Tibial nerve (tissue), 4 donors: Measurements from ENCODE around the gene NOVA2. TPM values are rescaled to one million over a fixed set of nuclear protein-coding genes. Genes with fewer than 3 reads are reported as not detected.

ENCODE experiments used
- DNase-seq, 2 donors: peaks; one replicate each; pipeline ENCODE4 v3.0.0-alpha.2; 2019; ENCODE audit warnings: low spot score in 2 of 2
- H3K27ac ChIP-seq, 4 donors: fragments of 200-600 bp; sonication (generic) in 3 of 4; one replicate each; pipeline ENCODE4 v1.5.1; 2017 to 2019; ENCODE audit warnings: mild to moderate bottlenecking in 1 of 4
- H3K27me3 ChIP-seq, 2 donors: fragments of 200-600 bp; sonication (generic) in 1 of 2; one replicate each; pipeline versions ENCODE4 v1.5.1 to v1.6.0; 2017 to 2019
- H3K36me3 ChIP-seq, 3 donors: fragments of 200-600 bp; sonication (generic); one replicate each; pipeline ENCODE4 v1.5.1; 2018 to 2019
- H3K4me1 ChIP-seq, 4 donors: fragments of 200-600 bp; sonication (generic) in 3 of 4; one replicate each; pipeline ENCODE4 v1.5.1; 2017 to 2019
- H3K4me3 ChIP-seq, 4 donors: fragments of 200-600 bp; sonication (generic) in 3 of 4; one replicate each; pipeline ENCODE4 v1.5.1; 2017 to 2019; ENCODE audit warnings: mild to moderate bottlenecking in 1 of 4, moderate library complexity in 1 of 4
- H3K9me3 ChIP-seq, 4 donors: fragments of 200-600 bp; sonication (generic) in 3 of 4; one replicate each; pipeline ENCODE4 v1.5.1; 2017 to 2019
- EP300 ChIP-seq, 2 donors: sonication (generic); formaldehyde crosslinking; IDR thresholded peaks; one replicate each; pipeline ENCODE4 v1.6.1; 2017; ENCODE audit warnings: antibody characterized with exemption in 2 of 2, mild to moderate bottlenecking in 1 of 2
- POLR2A ChIP-seq, 2 donors: fragments of 450-650 bp; IDR thresholded peaks; one replicate each; pipeline ENCODE4 v1.6.1; 2017; ENCODE audit warnings: antibody characterized with exemption in 2 of 2, mild to moderate bottlenecking in 2 of 2, moderate library complexity in 2 of 2
- WGBS, 2 donors: methylation state at CpG; one replicate each; pipeline ENCODE4 v1.1.5; 2018; 5-methylcytosine and 5-hydroxymethylcytosine counted together
- total RNA-seq, 4 donors: library from RNA; depleted of rRNA; stranded (reverse); fragments of >200 nt; gene quantifications; one replicate each; pipeline ENCODE4 v1.1.0, GENCODE V29; 2016
- TF ChIP-seq, protein P1 (sequence below), 5 experiments: fragments of 200-600 bp in 3 of 5; fragments of 450-650 bp in 2 of 5; sonication (generic) in 3 of 5; IDR thresholded peaks; one replicate each; pipeline ENCODE4 v1.5.1; 2016 to 2019; ENCODE audit warnings: antibody characterized with exemption in 5 of 5, mild to moderate bottlenecking in 3 of 5, moderate library complexity in 2 of 5

The NOVA2 gene
- total RNA-seq, 4 donors from 2014 or later = 1.5 to 6.9 (median 1.7) TPM

DNA sequence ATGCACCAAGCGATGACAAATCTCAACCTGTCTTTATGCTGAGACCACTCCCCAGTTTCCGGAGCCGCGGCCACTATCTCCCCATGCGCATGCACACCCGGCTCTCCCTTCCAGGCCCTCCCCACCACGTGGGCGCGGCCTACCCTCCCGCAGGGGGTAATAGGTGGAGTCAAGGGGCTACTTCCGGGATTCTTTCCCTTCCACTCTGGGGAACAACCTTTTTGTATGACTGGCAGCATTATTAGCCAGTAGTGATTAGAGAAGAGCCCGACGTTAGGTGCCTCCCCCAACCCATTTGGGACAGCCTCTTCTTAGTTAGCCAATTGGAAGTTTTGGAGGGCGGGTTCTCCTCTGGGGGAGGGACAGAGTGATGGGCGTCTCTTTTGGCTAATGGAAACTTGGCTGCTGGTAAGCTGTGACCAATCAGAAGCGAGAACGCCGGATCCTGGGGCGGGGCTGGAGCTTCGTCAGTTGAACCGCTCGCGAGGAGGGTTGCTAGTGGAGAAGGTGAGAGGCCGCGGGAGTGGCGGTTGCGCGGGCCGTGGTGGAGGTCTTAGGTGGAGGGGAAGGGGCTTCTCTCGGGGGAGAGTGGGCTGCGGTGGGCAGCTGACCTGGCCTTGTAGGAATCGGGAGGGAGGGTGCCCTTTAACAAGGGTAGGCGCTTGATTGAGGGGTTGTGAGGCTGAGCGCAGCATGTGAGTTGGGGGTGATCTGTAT lies 21.5 kb upstream of the NOVA2 start, which contains the start of gene CCDC61:
Gene CCDC61 (plus strand): TSS at position 470 of the 717 bp plus-strand sequence. CDS start 7,552 bp downstream, outside the sequence.
- Histone ChIP-seq H3K27ac (peak within 1 kb of the TSS in 3 of 4 donors; percentile 82 to 86 (median 83)), H3K4me3 (peak within 1 kb of the TSS; percentile 48 to 83 (median 70)), H3K27me3 (peaks cover 0 to 22% of the 10 kb centered on the region in 2 donors), H3K9me3 (no peaks in the 10 kb centered on the region), H3K36me3 (peaks cover 0 to 13% (median 0%) of the 10 kb centered on the region in 3 donors), H3K4me1 (peaks cover 0 to 28% (median 12%) of the 10 kb centered on the region in 4 donors)
- TF ChIP-seq, protein P1, sequence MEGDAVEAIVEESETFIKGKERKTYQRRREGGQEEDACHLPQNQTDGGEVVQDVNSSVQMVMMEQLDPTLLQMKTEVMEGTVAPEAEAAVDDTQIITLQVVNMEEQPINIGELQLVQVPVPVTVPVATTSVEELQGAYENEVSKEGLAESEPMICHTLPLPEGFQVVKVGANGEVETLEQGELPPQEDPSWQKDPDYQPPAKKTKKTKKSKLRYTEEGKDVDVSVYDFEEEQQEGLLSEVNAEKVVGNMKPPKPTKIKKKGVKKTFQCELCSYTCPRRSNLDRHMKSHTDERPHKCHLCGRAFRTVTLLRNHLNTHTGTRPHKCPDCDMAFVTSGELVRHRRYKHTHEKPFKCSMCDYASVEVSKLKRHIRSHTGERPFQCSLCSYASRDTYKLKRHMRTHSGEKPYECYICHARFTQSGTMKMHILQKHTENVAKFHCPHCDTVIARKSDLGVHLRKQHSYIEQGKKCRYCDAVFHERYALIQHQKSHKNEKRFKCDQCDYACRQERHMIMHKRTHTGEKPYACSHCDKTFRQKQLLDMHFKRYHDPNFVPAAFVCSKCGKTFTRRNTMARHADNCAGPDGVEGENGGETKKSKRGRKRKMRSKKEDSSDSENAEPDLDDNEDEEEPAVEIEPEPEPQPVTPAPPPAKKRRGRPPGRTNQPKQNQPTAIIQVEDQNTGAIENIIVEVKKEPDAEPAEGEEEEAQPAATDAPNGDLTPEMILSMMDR (IDR thresholded peaks at IDR 0.05) = no peak
- TF ChIP-seq EP300 (IDR thresholded peaks at IDR 0.05) (peak; percentile 82 to 88), POLR2A (IDR thresholded peaks at IDR 0.05) (peak; percentile 72 to 81)
- DNase-seq = peak; percentile 92 to 97
- 1% methylated on average over 33 to 34 of the region's 34 CpGs for WGBS, 2 donors

DNA sequence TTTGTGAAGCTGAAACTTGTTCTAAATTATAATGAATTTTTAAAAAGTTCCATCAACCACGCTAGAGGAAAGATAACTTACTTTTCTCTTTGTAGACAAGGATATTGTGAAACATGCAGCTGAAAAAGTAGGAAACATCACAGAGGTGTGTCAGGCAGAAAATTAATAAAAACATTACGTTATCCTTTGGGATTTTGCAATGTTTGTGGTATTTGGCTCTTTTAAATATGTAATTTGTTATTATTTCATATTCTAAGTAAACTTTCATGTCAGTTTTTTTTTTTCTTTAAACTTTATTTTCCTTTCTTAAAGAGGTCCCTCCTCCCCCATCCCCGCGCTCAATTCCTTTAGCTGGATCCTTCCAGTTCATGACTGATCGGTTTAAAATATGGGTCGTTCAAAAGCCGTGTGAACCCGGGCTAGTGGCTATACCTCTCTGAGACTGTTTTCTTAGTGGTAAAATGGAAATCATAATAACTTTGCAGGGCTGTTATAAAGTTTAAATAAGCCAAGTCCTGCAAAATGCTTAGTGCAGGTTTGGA lies 20.9 kb upstream of the NOVA2 start:
- Histone ChIP-seq H3K27ac (peak overlapping the region in 2 of 4 donors; percentile 54 to 72), H3K9me3 (no peaks in the 10 kb centered on the region), H3K27me3 (peaks cover 0 to 21% of the 10 kb centered on the region in 2 donors), H3K36me3 (peaks cover 0 to 13% (median 0%) of the 10 kb centered on the region in 3 donors), H3K4me1 (peaks cover 0 to 22% (median 9%) of the 10 kb centered on the region in 4 donors), H3K4me3 (peak overlapping the region; percentile 28 to 83 (median 66))
- peak in 1 of 2 donors; percentile 31 for DNase-seq
- no peak for TF ChIP-seq EP300 (IDR thresholded peaks at IDR 0.05)
- TF ChIP-seq, protein P1 (IDR thresholded peaks at IDR 0.05) = no peak
- no peak for TF ChIP-seq POLR2A (IDR thresholded peaks at IDR 0.05)
- 8% methylated on average over 8 of the region's 8 CpGs for WGBS, 2 donors

DNA sequence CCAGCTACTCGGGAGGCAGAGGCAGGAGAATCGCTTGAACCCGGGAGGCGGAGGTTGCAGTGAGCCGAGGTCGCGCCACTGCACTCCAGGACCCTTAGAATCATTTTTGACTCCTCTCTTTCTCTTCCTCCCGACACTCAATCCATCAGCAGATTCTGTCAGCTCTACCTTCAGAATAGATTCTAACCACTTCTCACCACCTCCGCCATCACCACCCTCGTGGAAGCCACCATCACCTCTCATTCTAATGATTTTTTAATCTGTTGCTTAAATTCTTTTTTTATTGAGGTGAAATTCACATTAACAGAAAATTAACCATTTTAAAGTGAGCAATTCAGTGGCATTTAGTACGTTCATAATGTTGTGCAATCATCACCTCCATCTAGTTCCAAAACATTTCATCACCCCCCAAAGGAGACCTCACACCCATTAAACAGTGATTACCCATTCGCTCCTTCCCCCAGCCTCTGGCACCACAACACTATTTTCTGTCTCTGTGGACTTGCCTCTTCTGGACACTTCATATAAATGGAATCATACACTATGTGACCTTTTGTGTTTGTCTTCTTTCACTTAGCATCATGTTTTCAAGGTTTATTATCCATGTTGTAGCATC lies 16.6 kb upstream of the NOVA2 start:
- H3K27ac ChIP-seq = no peak overlapping the region
- TF ChIP-seq EP300 (IDR thresholded peaks at IDR 0.05) = peak in 1 of 2 donors; percentile 65
- TF ChIP-seq, protein P1 (IDR thresholded peaks at IDR 0.05) = no peak

DNA sequence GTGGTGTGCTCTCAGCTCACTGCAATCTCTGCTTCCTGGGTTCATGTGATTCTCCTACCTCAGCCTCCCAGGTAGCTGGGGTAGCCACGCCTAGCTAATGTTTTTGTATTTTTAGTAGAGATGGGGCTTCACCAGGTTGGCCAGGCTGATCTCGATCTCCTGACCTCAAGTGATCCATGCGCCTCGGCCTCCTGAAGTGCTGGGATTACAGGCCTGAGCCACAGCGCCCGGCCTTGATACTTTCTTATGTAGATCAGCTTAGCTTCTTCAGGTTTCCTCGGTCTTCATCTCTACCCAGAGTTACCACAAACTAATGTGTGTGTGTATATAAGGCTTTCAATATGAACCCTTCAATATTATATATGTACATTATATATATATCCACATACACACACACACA lies 11.7 kb upstream of the NOVA2 start:
- 72 to 82% methylated on average over 7 of the region's 7 CpGs for WGBS, 2 donors
- Histone ChIP-seq H3K36me3 (no peaks in the 10 kb centered on the region), H3K27me3 (peaks cover 0 to 41% of the 10 kb centered on the region in 2 donors), H3K27ac (no peak overlapping the region), H3K9me3 (no peaks in the 10 kb centered on the region), H3K4me1 (no peaks in the 10 kb centered on the region), H3K4me3 (no peak overlapping the region)
- no peak for TF ChIP-seq POLR2A (IDR thresholded peaks at IDR 0.05)
- no peak for TF ChIP-seq EP300 (IDR thresholded peaks at IDR 0.05)
- TF ChIP-seq, protein P1 (IDR thresholded peaks at IDR 0.05) = no peak
- DNase-seq = no peak

More for the DNA sequence above, 16.6 kb upstream of the NOVA2 start:
- 83 to 86% methylated on average over 12 of the region's 12 CpGs for WGBS, 2 donors
- no peaks in the 10 kb centered on the region for H3K36me3 ChIP-seq
- peak in 1 of 2 donors; percentile 53 for DNase-seq
- peaks cover 0 to 7% (median 0%) of the 10 kb centered on the region in 4 donors for H3K4me1 ChIP-seq
- H3K9me3 ChIP-seq = no peaks in the 10 kb centered on the region
- no peak overlapping the region for H3K4me3 ChIP-seq
- H3K27me3 ChIP-seq = peaks cover 0 to 17% of the 10 kb centered on the region in 2 donors
